Loucy (cell line): Measurements from ENCODE around the gene SLC25A21.

Source experiments
- CTCF ChIP-seq: fragments of 200-600 bp; sonication (generic); conservative IDR thresholded peaks from 2 replicates; pipeline ENCODE4 v1.5.1; 2014; ENCODE audit warnings: mild to moderate bottlenecking, antibody characterized with exemption, low read length
- EZH2phosphoT487 ChIP-seq: fragments of 200-600 bp; IDR thresholded peaks from 2 replicates; pipeline ENCODE4 v1.6.1; 2018; ENCODE audit warnings: antibody characterized with exemption, mild to moderate bottlenecking, moderate library complexity, borderline replicate concordance

GRCh38 chr14:36952689-36953088 lies 219.7 kb downstream of the SLC25A21 start:
- no peak for TF ChIP-seq CTCF
- TF ChIP-seq EZH2phosphoT487, result no peak
